22Rv1 (cell line): Measurements from ENCODE around the gene SRD5A3.

ENCODE experiments used
- H3K27ac ChIP-seq: fragments of 450-650 bp; 2 replicates; pipeline ENCODE4 v1.5.1; 2017
- CTCF ChIP-seq: fragments of 450-650 bp; IDR thresholded peaks from 2 replicates; pipeline ENCODE4 v1.5.1; 2017; ENCODE audit warnings: mild to moderate bottlenecking
- ZFX ChIP-seq: fragments of 450-650 bp; IDR thresholded peaks from 2 replicates; pipeline ENCODE4 v1.6.1; 2017; ENCODE audit warnings: antibody characterized with exemption, borderline replicate concordance

The SRD5A3 gene

GRCh38 chr4:55345980-55346850 lies at the start of gene SRD5A3:
TSS of gene SRD5A3 (plus strand) at chr4:55346242. CDS start at chr4:55346337, 95 bp downstream.
- no peak for TF ChIP-seq ZFX
- peak; percentile 96 for TF ChIP-seq CTCF
- H3K27ac ChIP-seq = peak within 1 kb of the TSS; percentile 87

- H3K27ac ChIP-seq = no peak overlapping the region
- TF ChIP-seq CTCF (no peak), ZFX (no peak)
Measured at GRCh38 chr4:55297346-55297745, 48.7 kb upstream of the SRD5A3 start.

GRCh38 chr4:55303760-55304165 lies 42.3 kb upstream of the SRD5A3 start:
- no peak overlapping the region for H3K27ac ChIP-seq
- TF ChIP-seq CTCF (no peak), ZFX (no peak)

- TF ChIP-seq ZFX = no peak
- no peak for TF ChIP-seq CTCF
- H3K27ac ChIP-seq = no peak overlapping the region
Measured at GRCh38 chr4:55304303-55304702, 41.7 kb upstream of the SRD5A3 start.

GRCh38 chr4:55308071-55308470 lies 38.0 kb upstream of the SRD5A3 start:
- no peak overlapping the region for H3K27ac ChIP-seq
- TF ChIP-seq ZFX (no peak), CTCF (no peak)

GRCh38 chr4:55311792-55312488 lies 34.1 kb upstream of the SRD5A3 start:
- no peak overlapping the region for H3K27ac ChIP-seq
- TF ChIP-seq CTCF (no peak), ZFX (no peak)
